AG10803 (cell line): Measurements from ENCODE around the gene TIPRL.

Experiments
- DNase-seq: peaks from one replicate; pipeline ENCODE4 v3.0.0; 2010; ENCODE audit warnings: low read depth
- H3K4me3 ChIP-seq: 2 replicates; pipeline ENCODE4 v1.5.1; 2011; ENCODE audit warnings: mild to moderate bottlenecking, low read length, control low read depth
- TF ChIP-seq, protein P1 (sequence below): conservative IDR thresholded peaks from 2 replicates; pipeline ENCODE4 v1.5.1; 2011; ENCODE audit warnings: mild to moderate bottlenecking, low read length, control low read depth, inconsistent platforms

TIPRL gene

GRCh38 chr1:168216171-168216570, 37.4 kb downstream of the TIPRL start:
- DNase-seq = peak; percentile 16
- TF ChIP-seq, protein P1, sequence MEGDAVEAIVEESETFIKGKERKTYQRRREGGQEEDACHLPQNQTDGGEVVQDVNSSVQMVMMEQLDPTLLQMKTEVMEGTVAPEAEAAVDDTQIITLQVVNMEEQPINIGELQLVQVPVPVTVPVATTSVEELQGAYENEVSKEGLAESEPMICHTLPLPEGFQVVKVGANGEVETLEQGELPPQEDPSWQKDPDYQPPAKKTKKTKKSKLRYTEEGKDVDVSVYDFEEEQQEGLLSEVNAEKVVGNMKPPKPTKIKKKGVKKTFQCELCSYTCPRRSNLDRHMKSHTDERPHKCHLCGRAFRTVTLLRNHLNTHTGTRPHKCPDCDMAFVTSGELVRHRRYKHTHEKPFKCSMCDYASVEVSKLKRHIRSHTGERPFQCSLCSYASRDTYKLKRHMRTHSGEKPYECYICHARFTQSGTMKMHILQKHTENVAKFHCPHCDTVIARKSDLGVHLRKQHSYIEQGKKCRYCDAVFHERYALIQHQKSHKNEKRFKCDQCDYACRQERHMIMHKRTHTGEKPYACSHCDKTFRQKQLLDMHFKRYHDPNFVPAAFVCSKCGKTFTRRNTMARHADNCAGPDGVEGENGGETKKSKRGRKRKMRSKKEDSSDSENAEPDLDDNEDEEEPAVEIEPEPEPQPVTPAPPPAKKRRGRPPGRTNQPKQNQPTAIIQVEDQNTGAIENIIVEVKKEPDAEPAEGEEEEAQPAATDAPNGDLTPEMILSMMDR = no peak
- no peak overlapping the region for H3K4me3 ChIP-seq

DNA sequence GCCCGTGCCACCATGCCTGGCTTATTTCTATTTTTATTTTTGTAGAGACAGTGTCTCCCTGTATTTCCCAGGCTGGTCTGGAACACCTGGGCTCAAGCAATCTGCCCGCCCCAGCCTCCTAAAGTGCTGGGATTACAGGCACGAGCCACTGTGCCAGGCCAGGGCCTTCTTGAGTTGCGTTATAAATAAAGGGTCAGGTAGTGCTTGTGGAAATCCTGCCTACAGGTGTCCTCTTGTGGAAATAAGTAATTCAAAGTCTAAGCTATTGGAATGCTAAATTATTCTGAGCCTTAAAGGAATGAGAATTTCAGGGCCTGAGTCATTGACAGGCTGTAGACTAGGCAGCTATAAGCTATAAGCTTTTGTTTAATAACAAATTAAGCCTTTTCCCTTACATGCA, 38.9 kb downstream of the TIPRL start:
- TF ChIP-seq, protein P1 = no peak
- DNase-seq = no peak
- no peak overlapping the region for H3K4me3 ChIP-seq

- TF ChIP-seq, protein P1 = no peak
- no peak overlapping the region for H3K4me3 ChIP-seq
- DNase-seq = no peak
These were observed 39.9 kb downstream of the TIPRL start for GRCh38 chr1:168218658-168219057.

- H3K4me3 ChIP-seq = no peak overlapping the region
- no peak for DNase-seq
- TF ChIP-seq, protein P1 = no peak
These were observed 41.7 kb downstream of the TIPRL start for GRCh38 chr1:168220470-168220871.

DNA sequence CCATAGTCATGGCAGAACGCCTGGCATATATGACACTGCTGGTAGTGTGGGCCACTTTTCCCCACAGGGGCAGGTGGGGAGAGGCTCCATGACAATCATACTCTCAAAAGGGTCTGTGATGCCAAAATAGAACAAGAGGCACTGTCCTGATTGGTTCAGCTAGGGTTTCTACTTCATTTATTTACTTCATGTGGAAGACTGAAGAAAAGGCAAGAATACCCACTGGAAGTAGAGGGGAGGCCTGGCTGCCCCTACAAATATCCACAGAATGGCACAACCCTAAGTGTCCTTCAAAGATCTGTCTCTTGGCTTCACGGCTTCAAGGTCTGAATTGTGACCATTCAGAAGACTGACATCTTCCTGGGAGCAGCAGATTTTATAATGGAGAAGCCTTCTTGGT, 42.5 kb downstream of the TIPRL start:
- H3K4me3 ChIP-seq = no peak overlapping the region
- DNase-seq = no peak
- TF ChIP-seq, protein P1 = no peak

DNA sequence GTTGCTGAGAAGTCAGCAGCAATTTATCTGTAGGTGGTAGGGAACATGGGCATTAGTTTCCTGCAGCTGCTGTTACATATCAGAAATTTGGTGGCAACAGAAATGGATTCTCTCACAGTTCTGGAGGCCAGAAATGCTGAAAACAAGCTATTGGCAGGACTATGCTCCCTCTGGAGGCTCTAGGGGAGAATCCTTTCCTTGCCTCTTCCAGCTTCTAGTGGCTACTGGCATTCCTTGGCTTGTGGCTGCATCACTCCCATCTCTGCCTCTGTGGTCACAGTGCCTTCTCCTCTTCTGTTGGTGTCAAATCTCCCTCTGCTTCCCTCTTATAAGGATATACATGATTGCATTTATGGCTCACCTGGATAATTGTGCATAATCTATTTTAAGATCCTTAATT, 44.5 kb downstream of the TIPRL start:
- TF ChIP-seq, protein P1 = no peak
- H3K4me3 ChIP-seq = no peak overlapping the region
- DNase-seq = no peak

DNA sequence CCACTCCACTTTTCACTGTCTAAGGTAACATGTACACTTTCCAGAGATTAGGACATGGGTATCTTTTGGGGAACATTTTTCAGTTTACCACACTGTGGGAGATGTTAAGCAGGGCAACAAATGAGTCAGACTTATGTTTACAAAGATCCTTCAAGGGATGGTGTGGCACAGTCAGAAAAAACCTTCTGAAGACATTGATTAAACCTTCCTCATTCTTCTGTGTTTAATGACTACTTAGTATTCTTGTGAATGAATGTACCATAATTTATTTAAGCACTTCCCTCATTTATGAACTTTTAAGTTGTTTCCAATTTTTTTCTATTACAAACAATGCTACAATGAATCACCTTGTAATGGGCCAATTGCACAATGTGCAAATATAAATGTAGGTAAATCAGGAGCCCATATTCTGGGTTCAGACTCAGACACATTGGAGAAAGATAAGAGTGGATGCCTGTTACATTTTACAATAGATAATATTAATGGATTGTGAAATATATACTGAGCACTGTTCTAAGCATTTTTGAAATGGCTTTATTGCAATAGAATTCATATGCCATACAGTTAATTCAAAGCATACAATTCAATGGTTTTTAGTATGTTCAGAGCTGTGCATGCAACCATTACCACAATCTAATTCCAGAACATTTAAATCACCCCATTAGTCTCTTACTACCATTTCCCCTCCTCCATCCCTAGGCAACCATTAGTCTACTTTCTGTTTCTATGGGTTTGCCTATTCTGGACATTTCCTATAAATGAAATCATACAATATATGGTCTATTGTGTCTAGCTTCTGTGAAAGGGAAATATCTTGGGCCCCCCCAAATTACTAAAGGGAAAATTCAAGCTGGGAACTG, 45.1 kb downstream of the TIPRL start:
- peak; percentile 70 for DNase-seq
- TF ChIP-seq, protein P1 = no peak
- no peak overlapping the region for H3K4me3 ChIP-seq
